IPS-NIHi11 (cell line): ENCODE data around the gene ZBTB48.
A peak's percentile ranks its signal among the peaks of the same experiment; 100 is the strongest.
"Not testable (repeated sequence)": the region's sequence is repeated elsewhere in the genome, so short reads cannot be mapped to it uniquely, and the experiment has no call there.

ENCODE experiments used
- DNase-seq: peaks from one replicate; pipeline ENCODE4 v3.0.0; 2012; ENCODE audit warnings: mixed read lengths, low spot score

ZBTB48 gene

DNA sequence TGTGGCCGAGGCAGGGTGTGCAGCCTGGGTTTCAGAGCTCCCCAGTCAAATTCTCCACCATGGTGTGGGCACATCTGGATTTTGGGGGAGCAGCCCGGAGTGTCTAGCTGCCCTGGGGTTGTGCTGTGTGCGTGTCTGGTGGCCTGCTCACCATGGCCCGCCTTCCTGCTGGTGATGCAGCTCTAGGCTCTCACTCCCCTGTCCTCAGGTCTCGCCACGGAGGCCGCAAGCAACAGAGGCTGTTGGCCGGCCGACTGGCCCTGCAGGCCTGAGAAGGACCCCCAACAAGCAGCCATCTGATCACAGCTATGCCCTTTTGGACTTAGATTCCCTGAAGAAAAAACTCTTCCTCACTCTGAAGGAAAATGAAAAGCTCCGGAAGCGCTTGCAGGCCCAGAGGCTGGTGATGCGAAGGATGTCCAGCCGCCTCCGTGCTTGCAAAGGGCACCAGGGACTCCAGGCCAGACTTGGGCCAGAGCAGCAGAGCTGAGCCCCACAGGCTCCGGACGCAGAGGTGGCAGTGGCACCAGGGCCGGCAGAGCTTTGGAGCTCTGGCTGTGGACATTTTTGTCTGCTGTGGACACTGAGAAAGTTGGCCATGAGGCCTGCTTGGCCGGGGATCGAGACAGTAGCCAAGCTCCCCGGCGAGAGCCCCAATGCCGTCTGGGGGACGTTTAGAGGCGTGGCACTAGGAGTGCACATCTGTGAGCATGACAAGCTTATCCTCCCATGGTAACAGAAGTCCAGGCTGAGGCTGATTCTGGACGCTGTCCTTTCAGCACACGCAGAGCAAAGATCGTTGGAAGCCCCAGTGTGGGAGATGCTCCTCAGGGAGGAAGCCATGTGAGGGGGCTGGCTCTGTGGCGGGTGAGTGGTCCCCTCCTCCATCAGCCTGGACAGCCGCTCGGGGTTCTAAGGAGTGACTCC, 53.1 kb downstream of the ZBTB48 start:
- DNase-seq = no peak

DNA sequence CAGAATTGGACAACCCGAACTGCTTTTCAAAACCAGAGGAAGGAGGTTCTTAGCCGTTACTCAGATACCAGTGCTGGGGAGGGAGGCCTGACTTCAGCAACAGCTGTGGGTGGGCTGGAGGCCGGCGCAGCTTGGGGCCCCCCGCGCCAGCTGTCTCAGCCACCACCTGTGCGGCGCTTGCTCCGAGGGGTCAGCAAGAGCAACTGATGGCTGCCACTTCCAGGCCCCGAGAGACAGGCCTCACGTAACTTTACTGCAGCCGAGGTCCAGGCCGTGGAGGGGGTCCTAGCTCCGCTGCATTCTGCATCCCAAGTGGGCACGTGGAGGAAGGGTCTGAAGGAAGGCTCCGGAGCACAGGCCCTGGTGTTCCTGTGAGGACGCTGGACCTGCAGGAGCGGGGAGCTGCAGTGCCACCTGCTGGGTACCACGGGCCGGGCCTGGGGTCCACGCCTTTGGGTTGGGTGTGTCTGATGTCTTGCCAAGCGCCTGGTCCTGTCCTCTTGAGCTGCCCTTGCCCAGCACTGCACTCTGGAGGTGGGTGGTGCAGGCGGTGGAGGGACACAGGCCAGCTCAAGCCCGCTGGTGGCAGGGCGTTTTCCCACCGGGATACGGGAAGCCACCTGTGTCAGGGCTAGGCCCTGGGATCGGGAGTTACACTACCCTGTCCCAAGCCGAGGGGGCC, 54.7 kb downstream of the ZBTB48 start:
- peak; percentile 82 for DNase-seq

DNA sequence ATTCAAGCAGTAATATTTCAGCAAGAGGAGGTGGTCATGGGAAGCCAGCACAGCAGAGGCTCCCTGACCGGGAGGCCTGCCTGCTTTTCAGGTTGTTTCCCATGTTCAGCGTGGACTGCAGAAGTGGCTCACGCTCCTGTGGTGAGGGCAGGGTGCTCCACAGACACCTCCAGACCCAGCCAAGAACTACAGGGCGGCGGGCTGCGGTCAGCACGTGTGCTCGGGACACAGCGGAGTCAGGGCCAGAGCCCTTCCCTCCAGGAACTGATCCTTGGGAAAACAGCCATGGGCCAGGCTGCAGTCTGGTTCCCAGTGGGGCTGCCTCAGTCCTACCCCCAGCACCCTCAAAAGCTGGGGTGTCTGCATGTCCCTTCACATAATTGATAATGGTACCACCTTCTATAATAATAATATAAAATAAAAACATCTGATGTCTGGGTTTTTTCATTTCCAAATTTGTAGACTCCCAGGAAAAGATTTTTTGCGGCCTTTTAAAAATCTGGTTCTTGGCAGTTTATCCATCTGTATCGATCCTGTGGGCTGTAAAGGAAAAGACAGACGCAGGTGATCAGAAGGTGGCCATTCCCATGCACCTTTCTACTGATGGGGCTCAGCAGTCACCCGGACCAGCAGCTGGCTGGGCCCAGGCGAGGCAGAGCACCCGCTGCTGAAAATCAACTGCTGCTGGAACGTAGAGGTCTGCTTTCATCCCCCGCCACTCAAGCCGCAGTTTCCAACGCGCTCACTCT, 55.5 kb downstream of the ZBTB48 start:
- no peak for DNase-seq

DNA sequence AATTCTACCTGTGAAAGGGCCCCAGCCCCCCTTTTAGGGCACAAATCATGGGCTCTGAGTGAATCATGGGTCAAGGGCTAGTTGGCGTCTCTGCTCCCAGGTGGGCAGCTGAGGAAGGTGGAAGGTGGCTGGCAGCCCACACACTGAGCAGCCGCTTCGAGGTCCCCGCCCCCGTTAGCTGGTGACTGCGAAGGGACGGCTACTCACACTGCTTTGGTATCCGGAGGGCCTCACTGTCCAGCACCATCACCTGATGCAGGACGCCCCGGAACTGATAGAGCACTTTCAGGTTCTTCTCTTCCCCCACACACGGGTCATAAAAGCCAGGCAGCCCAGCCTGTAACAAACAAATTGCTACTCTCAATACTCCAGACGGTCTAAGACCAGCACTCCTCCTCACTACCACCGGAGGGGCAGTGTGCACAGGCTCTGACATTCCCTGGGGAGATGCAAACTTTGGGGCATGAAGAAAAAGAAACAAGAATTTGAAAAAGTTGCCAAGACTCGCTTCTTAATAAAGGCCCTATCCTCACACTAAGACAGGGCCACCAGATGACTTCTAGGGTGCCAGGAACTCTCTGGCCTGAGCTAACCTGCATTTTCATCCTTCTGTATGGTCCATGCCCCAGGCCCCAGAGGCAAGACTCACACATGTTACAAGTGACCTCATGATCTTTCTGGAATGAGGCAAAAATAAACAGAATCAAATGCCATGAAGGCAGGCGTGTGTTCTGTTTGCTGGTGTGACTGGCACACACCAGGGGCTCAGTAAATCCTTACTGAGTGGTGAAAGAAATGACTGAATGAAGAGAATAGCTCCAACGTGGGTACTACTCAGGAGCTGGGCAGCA, 56.3 kb downstream of the ZBTB48 start:
- no peak for DNase-seq

DNA sequence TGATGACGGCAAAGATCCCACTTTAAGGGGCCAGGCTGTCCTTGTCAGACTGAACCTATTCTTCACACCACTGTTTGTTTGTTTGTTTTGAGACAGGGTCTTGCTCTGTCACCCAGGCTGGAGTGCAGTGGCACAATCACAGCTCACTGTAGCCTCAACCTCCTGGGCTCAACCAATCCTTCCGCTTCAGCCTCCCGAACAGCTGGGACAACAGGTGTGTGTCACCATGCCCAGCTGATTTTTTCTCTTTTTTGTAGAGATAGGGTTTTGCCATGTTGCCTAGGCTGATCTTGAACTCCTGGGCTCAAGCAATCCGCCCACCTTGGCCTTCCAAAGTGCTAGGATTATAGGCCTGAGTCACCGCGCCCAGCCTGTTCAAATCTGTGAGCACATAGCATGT, 57.0 kb downstream of the ZBTB48 start:
- DNase-seq = not testable (repeated sequence)

DNA sequence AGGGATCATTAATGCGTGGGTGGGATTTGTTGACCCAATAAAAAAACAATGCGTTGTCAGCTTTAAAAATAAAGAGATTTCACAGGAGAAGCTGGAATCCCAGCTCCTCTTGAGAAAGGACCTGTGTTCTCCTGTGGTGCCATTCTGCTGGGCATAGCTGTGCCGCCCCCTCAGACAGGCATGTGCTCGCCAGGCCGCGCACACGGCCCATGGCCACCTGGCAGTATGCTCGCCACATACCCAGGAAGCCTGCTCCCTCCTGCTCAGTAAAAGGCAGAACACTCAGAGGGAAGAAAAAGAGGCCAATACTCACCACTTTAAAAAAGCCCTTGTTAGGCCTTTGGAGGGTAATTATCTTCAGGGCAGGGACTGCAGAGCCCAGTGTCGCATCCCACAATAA, 58.0 kb downstream of the ZBTB48 start:
- DNase-seq = no peak

DNA sequence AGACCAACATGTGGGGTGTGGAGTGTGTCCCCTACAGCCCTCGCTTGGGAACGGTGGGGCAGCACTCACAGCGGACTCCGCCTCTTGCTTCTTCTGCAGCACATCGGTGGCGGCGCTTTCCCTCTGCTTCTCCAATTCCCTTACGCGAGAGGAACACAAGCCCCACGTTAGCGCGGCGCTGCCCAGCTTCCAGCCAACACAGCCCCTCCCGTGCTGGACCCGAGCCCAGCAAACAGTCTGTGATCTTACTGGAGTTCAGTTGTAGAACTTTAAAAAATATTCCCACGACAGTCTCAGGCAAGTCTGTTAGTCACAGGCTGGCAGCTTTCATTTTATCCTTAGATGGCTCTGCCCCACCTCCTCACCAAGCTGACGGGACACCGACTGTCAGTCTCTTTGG, 58.4 kb downstream of the ZBTB48 start:
- no peak for DNase-seq
